Stimulated activated CD4-positive, alpha-beta T cell treated with anti-CD3 and anti-CD28 coated beads, Interleukin-1b, Interleukin-23, amount 100 ng/mL, for 1 hour (primary cell): ENCODE measurements around the gene RAD23A.
"Not testable (repeated sequence)": the region's sequence is repeated elsewhere in the genome, so short reads cannot be mapped to it uniquely, and the experiment has no call there.

Experiments used
- DNase-seq, 2 donors: peaks; one replicate each; pipeline ENCODE4 v3.0.0-alpha.2; 2020; ENCODE audit warnings: low read depth in 2 of 2

The RAD23A gene

DNA sequence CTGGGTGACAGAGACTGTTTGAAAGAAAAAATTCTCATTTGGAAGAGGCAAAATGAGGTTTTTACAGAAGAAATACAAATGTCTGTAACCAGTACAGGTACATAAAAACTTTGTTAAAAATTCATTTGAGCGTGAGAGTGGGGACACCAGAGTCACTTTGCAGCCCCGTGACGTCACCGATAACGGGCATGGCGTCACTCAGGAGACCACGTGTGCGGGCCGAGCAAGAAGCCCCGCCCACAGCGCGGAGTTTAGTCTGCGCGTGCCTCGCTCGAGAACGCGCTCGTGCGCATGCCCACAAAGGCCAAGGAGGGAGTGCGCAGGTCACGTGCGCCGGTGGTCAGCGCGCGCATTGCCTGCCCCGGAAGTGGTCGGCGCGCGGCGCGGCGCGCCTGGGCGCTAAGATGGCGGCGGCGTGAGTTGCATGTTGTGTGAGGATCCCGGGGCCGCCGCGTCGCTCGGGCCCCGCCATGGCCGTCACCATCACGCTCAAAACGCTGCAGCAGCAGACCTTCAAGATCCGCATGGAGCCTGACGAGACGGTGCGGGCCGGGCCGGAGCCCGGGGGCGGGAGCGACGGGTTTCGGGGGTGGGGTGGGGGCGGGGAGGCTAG lies at the start of gene RAD23A:
Gene RAD23A (plus strand): TSS at position 384 of the 613 bp plus-strand sequence. CDS start 87 bp downstream, at position 471.
- DNase-seq = peak; percentile 95 to 96

DNA sequence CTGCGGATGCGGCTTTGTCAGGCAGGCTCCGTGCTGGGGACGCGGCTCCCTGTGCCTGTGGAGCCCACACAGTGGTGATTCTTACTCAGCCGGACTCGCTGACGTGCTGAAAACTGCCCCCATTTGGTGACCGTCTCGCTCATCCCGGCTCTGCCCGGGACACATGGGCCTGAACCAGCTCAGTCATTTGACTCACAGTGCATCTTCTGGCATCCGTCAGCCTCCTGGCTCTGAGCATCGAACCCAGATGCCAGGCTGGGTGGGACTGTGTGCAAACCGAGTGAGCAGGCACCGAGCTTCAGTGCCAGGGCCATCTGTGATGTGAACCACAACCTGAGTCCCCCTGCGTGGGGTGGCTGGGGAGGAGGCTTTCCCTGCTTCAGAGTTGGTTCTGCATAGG lies 49.2 kb upstream of the RAD23A start:
- no peak for DNase-seq

DNA sequence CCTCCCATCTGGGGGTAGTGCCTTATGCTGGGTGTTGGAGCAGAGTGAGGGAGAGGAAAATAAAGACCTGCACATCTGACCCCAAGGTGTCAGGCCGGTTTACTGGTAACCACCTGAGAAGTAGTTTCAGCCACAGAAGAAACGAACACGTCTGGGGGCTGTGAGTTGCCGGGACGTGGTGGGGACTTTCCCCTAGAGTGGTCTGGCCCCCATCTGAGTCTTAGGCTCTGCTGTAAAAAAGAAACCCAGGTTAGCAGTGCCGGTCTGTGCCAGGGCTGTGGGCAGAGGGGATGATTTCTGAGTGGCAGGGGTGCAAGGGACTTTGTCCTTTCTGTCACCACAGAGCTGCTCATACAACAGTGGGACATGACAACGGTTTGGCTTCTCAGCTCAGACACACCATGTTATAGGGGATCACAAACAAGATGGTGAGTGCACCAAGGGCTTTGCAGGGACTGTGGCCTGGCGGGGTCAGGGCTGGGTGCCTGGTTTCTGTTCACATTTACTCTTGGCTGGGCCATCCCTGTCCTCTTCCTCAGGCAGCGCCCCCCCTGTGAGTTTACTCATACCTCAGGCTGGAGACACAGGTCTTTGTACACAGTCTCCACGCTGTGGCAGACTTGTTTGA lies 45.7 kb upstream of the RAD23A start:
- no peak for DNase-seq

DNA sequence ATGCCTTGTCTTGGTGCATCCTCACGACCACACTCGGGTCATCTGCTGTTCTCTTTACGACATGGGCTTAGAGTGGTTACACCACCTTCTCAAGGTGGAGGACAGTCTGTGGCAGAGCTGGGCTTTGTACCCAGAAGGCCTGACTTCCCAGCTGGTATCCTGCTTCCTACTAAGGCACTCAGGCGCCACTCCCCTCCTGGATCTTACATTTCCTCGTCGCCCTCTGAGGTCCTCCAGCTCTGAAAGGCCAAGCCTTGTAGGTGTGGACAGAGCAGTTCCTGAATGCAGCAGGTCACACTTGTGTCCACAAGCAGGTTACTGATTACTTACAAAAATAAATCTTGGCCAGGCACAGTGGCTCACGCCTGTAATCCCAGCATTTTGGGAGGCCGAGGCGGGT lies 38.5 kb upstream of the RAD23A start:
- DNase-seq = no peak

DNA sequence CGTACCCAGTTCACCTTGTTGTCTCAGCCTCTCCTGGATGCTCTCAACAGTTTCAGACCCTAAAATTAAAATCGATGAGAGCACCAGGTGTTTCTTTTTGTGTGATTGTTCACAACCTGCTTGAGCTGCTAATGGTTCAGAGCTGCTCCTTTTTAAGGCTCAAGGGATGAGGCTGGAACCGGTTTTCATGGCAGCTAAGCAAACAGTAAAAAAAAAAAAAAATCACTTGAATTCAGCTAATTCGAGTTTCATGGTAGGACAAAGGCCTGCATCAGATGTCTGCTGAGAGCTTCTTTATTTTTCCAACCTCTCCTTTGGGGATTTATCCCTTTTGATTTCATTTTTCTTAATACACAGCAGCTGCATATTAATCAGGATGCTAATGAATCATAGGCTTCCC lies 33.1 kb upstream of the RAD23A start:
- DNase-seq = no peak

DNA sequence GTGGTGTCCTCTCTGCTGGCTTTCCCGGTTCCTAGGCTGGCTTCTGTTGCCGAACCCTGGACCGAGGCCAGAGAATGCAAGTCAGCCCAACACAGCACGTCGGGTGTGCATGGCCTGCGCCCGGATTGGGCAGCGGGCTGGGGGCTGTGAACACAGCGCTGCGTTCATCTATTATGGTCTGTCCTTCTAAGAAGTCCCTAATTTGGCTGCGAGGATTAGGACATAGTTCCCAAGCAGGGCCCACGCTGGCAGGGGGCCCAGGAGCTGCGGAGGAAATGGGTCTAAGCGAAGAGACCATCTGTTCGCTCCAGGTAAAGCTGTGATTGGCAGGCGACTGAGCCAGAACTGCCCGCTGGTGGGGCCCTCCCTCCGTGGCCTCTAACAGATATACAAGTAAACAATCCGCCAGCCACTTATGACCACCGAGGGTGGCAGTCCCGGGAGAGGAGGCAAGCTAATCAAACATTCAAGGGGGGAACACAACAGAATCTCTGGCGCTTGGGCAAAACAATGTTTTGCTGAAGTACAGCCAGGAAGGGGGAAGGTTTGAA lies 32.6 kb upstream of the RAD23A start:
- no peak for DNase-seq

DNA sequence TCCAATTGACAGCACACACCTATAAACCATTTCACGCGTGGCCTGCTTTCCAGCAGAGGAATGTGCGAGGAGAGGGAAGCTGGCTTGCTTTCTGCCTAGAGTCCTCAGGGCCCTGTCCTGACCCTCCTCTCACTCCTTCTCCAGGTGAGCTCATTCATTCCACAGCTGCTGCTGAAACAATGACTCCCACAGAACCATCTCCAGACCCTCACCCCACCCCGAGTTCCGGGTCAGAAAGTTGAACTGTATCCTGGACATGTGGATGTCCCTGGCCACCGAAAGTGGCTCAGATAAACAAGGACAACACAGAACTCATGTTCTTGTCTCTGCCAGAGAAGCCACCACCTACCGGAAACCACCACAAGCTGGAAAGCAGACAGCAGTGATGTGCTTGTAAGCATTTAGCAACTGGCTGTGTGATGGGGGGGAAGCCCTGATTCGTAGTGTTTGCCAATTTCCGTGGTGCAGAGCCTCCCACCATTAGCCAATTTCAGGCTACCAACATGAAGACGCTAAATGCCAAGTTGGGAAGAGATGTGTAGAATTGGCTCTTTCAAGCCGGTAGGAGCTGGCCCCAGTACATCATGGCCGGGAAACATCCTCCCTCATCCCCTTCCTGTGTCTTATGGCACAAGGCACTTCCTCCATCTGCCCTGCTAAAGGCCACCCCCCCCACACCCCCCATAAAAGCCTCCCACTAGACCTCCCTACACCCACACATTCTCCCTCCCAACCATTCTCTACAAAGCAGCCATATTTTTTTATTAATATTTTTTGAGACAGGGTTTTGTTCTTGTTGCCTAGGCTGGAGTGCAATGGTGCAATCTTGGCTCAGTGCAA lies 31.6 kb upstream of the RAD23A start:
- DNase-seq = no peak

DNA sequence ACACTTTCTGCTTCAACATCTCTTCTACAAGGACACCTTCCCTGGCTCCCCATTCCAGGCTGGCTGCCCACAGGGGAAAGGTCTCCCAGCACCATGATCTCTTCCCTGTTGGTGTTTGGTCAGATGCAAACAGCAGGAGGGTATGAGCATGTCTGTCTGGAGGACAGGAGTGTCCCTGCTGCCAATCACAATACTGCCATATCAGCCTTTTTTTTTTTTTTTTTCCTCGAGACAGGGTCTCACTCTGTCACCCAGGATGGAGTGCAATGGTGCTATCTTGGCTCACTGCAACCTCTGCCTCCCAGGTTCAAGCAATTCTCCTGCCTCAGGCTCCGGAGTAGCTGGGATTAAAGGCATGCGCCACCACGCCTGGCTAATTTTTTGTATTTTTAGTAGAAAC lies 29.8 kb upstream of the RAD23A start:
- DNase-seq = not testable (repeated sequence)

DNA sequence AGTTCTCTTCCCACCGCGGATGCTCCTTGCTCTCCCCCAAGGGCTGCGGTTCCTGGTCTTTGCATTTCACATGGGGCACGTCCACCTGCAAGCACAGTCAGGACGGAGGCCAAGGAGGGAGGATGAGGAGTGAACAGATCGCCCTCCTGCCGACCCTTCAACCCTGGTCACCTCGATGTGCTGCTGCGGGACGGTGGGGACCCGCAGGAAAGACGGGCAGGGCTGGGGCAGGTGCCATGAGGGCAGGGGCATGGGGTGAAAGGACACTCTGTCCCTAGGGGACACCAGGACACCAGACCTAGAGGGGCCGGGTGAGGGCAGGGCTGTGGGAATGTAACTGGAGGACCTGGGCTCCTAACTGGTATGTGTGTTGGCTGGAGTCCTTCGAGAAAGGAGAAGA lies 27.4 kb upstream of the RAD23A start:
- DNase-seq = no peak

DNA sequence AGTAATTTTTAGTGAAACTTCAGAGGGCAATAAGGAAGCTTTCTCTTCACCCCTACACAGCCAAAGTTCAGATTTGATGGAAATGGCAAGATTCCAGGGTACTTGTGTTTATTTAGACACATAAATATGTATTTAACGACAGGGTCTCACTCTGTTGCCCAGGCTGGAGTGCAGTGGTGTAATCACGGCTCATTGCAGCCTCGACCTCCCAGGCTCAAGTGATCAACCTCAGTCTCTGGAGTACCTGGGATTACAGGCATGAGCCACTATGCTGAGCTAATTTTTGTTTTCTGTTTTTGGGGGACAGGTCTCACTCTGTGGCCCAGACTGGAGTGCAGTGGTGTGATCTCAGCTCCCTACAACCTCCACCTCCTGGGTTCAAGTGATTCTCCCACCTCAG lies 24.6 kb upstream of the RAD23A start:
- DNase-seq = no peak

DNA sequence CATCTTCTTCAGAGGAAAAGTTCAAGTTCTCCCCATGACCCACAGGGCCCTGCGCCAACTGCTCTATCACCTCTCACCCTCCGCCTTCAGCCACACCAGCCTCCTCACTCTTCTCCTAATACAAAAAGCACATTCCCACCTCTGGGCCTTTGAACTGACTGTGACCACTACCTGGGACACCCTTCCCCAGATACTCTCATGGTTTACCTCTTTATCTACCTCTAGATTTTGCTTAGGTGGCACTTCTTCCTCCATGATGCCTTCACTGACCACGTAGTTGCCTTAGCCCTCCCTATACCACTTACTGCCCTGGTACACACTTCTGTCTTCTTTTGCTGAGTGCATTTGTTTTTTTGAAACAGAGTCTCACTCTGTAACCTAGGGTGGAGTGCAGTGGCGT lies 22.7 kb upstream of the RAD23A start:
- no peak for DNase-seq

DNA sequence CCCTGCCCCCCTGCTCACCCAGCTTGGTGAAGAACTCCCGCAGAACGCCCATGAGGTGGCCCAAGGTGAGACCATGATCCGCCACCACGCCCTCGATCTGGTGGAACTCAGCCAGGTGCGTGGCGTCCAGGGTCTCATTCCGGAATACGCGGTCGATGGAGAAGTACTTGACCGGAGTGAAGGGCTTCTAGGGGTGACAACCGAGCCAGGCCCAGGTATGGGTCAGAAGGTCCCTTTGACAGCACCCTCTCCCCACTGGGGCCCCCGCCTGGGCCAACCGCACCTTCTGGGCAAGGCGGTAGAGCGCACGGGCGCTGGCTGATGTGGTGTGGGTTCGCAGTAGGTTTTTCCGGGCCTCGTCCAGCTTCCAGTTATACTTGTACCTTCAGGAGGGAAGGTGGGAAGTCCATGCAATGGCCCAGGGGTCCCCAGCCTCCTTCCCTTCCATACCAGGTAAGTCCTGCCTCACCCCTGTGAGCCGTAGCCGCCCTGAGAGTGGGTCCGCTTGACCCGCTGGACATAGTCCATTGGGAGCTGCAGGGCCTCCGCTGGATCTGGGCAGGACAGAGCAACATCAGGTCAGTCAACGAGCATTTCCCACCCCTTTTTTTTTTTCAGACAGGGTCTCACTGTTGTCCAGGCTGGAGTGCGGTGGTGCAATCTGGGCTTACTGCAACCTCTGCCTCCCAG lies 20.9 kb upstream of the RAD23A start:
- no peak for DNase-seq

DNA sequence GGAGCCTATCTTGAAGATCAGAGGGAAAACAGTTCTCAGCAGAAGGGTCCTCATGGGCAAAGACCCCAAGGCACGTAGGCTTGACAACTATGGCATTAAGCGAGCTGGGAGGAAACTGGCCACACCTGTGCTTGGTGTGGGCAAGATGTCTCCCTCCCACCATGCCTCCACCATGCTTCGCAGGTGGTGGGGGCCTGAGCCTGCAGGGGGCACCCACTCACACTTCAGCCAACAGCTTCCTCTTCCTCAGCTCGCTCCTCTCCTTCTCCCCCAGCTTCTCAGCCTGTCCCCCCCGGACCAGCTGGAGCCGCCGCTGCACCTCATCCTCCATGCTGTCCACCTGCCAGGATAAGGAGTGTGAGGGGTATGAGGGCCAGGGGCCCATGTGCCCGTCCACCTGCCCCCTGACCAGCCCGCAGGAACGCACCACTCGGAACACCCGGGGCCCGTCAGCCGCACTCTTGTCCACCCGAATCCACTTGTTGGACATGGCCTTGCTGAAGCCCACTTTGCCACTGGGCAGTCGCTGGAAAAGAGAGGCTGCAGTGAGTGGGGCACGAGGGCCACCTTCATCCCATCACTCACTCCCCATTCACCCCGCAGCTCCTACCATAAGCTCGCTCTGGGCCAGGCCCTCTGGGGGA lies 15.5 kb upstream of the RAD23A start:
- no peak for DNase-seq

DNA sequence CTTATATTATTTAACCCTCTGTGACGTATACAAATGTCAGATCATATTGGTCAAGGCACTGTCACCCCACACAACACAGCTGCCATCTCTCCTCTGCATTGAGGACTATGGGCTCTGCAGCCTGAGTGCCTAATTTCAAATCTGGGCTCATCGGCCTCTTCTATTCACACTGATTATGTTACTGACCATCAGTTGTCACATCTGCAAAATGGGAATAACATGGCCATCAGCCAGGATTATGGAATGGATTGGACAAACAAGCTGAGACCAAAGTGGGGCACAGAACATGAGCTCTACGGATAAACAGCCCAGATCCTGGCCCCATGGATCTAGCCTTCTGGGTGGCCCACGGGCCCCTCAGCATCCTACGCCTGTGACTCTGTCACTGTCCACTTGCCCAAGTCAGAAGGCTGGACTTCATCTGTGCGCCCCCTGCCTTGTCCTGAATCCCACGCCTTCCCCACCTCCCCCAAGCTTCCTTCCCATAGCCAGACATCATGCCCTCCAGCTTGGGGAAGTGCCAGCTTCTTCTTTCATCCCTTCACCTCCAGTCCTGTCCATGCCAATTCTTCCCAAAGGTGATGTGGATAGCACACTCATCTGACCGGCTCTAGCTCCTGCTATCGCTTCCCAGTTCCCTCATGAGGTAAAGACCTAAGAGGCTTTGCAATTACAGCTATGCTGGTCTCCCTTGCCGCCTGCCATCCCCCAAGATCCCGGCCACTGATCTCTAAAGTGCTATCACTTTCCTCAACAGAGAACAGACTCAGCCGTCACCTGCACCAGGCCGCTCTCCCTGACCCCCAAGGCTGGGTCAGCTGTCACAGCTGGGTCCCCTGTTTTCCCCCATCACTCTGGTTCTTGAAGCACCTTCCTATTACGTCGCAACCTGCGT lies 13.0 kb upstream of the RAD23A start:
- no peak for DNase-seq

DNA sequence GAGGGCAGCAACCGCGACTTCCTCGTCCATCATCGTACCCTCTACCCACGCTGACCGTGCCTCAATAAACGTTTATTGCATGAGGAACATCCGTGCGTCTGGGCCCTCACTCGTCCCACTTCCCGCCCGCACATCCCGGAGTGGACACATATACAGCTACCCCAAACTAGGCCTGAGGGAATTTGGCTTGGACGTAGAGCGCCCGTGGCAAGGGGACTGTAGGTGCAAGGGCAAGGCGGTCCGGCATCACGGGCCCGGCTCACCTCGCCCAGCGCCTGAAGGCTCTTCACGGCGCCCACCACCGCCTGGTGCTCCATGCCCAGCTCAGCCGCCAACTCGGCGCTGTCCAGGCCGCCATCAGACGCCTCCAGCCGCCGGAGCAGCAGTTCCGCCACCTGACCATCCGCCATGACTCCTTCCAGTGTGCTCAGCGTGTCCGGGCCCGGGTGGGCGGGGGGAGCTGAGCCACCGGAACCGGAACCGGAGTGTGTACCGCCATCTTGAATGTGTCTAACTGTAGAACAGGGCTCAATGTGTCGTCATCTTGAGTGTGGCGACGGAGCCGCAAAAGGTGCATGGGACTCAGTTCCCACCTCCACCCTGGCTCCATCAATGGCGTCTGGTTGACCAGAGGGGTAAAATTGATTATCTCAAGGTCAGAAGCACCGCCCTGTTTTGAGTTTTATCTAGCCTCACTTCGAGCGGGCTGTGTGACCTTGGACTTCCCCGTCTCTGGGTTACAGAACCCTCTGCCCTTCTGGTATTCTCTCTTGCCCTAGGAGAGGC lies 12.2 kb upstream of the RAD23A start, which contains the start of gene FARSA:
Gene FARSA (minus strand): TSS at position 425 of the 786 bp plus-strand sequence. CDS start 15 bp downstream, at position 410.
- DNase-seq = peak; percentile 73 to 82

DNA sequence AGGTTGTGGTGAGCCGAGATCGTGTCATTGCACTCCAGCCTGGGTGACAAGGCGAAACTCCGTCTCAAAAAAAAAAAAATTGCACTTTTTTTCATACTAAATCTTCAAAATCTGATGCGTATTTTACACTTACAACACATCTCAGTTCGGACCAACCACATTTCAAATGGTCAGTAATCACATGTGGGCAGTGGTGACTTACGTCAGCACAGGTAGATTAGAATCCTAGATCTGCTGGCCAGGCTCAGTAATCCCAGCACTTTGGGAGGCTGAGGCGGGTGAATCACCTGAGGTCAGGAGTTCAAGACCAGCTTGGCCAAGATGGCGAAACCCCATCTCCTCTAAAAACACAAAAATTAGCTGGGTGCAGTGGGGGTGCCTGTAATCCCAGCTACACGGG lies 10.6 kb upstream of the RAD23A start:
- no peak for DNase-seq

DNA sequence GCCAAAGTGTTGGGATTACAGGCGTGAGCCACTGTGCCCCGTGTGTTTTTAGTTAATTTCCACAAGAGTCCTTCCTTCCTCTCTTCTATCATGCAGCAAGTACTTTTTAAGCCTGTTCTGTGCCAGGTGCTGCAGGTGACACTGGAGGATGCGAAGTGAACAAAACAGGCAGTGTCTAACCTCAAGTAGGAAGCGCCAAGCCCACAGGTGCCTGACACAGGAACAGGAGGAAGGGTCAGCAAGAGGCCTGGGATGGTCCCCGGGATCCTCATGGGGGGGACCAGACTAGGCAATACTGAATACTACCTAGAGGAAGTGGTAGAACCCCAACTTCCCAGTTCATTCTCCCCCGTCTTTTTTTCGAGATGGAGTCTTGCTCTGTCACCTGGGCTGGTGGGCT lies 9.1 kb upstream of the RAD23A start:
- no peak for DNase-seq

DNA sequence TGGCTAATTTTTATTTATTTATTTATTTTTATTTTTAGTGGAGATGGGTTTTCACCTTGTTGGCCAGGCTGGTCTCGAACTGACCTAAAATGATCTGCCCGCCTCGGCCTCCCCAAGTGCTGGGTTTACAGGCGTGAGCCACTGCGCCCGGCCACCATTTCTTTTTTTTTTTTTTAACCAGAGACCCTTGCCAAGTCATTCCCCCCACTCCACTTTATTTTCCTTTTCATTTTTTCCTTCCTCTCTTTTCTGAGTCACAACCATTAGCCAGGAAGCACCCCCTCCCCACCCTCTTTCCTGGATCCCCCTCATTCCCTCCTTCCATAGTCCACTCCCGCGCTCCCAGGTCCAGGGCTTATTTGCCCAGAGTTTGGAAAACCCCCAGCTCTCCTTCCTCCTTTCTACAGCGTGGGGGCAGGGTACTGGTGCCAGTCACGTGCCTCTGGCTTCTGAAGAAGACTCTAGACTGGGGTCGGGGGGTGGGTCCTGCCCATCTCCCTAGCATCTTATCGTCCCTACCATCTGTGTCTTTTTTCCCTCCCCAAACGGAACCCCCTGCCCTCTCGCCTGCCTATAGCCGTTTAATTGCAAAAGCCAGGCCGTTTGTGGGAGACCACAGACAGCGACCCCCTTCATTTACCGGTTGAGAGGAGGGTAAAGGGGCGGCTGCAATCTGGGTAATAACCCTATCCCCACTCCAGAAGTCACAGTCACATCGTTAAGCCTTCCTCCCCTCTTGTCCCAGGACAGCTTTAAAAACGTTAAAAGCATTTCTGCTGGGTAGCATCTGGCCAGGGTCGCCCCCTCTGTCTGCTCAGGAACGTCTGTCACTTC lies 8.4 kb upstream of the RAD23A start:
- no peak for DNase-seq
